ENCODE measurements around the gene DENND1A.

DNA sequence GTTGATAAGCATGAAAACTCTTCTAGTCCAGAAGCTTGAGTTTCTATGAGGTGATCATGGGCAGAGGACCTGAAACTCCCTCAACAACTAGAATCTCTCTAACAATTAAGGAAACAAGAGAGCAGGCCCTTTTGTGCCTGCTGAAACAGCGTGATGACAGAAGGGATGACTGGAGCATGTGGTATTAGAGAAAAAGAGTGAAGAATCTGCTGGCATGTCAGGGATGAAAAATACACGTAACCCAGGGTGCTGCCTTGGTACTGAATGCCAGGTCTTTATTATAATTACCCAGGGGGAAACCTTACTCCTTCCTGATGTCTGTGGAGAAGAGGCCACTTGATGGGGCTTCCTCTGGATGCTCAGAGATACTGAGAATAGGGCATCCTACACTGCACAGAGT is 406.1 kb downstream of the DENND1A start:
- TF ChIP-seq POLR2A (IDR thresholded peaks at IDR 0.05): no peak
- TF ChIP-seq, protein P1, sequence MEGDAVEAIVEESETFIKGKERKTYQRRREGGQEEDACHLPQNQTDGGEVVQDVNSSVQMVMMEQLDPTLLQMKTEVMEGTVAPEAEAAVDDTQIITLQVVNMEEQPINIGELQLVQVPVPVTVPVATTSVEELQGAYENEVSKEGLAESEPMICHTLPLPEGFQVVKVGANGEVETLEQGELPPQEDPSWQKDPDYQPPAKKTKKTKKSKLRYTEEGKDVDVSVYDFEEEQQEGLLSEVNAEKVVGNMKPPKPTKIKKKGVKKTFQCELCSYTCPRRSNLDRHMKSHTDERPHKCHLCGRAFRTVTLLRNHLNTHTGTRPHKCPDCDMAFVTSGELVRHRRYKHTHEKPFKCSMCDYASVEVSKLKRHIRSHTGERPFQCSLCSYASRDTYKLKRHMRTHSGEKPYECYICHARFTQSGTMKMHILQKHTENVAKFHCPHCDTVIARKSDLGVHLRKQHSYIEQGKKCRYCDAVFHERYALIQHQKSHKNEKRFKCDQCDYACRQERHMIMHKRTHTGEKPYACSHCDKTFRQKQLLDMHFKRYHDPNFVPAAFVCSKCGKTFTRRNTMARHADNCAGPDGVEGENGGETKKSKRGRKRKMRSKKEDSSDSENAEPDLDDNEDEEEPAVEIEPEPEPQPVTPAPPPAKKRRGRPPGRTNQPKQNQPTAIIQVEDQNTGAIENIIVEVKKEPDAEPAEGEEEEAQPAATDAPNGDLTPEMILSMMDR (IDR thresholded peaks at IDR 0.05): no peak
